Measurements from ENCODE around the gene SLC26A2. TPM values are rescaled to one million over a fixed set of nuclear protein-coding genes. Genes with fewer than 3 reads are reported as not detected.
A peak's percentile ranks its signal among the peaks of the same experiment; 100 is the strongest.

Gene SLC26A2
- total RNA-seq, 2 experiments from 2014 or later = 7.6 to 8.0 TPM

GRCh38 chr5:149969181-149969930, 8.8 kb downstream of the SLC26A2 start:
- no peaks in the 10 kb centered on the region for H3K27me3 Mint-ChIP-seq (ENCODE audit: low read depth)
- ATAC-seq (no peak), DNase-seq (no peak)
- no peaks in the 10 kb centered on the region for H3K4me1 Mint-ChIP-seq (ENCODE audit: low read depth)
- no peak overlapping the region for H3K4me3 Mint-ChIP-seq
- H3K9me3 Mint-ChIP-seq (ENCODE audit: insufficient read depth) = no peaks in the 10 kb centered on the region
- no peak overlapping the region for H3K27ac Mint-ChIP-seq
- ChIA-PET CTCF (interaction anchor here (0.9 to 3.6 kb wide), 3 partner anchors 7 to 24 kb away, joined by 4 to 16 read pairs (median 14); no protein-coding TSS in a partner anchor), POLR2A (no interaction called here)
- H3K36me3 Mint-ChIP-seq (ENCODE audit: low read depth) = no peaks in the 10 kb centered on the region

- DNase-seq (no peak), ATAC-seq (no peak)
- no peak overlapping the region for H3K27ac Mint-ChIP-seq
- ChIA-PET CTCF (interaction anchor here (1.1 kb wide), 1 partner anchor 138 kb away, joined by 4 read pairs; no protein-coding TSS in a partner anchor), POLR2A (no interaction called here)
- H3K4me1 Mint-ChIP-seq (ENCODE audit: low read depth) = no peaks in the 10 kb centered on the region
- H3K27me3 Mint-ChIP-seq (ENCODE audit: low read depth) = no peaks in the 10 kb centered on the region
- H3K9me3 Mint-ChIP-seq (ENCODE audit: insufficient read depth) = no peaks in the 10 kb centered on the region
- H3K36me3 Mint-ChIP-seq (ENCODE audit: low read depth) = peaks cover 8% of the 10 kb centered on the region
- H3K4me3 Mint-ChIP-seq = no peak overlapping the region
Observed at GRCh38 chr5:149975409-149975808, 14.9 kb downstream of the SLC26A2 start.

- peaks cover 14% of the 10 kb centered on the region for H3K36me3 Mint-ChIP-seq (ENCODE audit: low read depth)
- no peak overlapping the region for H3K4me3 Mint-ChIP-seq
- CTCF ChIA-PET = interaction anchor here (0.9 to 4.0 kb wide), 5 partner anchors 11 to 152 kb away, joined by 3 to 22 read pairs (median 3); no protein-coding TSS in a partner anchor
- no peaks in the 10 kb centered on the region for H3K27me3 Mint-ChIP-seq (ENCODE audit: low read depth)
- no peak for DNase-seq
- POLR2A ChIA-PET = no interaction called here
- ATAC-seq = no peak
- H3K4me1 Mint-ChIP-seq (ENCODE audit: low read depth) = no peaks in the 10 kb centered on the region
- H3K9me3 Mint-ChIP-seq (ENCODE audit: insufficient read depth) = no peaks in the 10 kb centered on the region
- H3K27ac Mint-ChIP-seq = no peak overlapping the region
Observed at GRCh38 chr5:149979896-149980295, 19.3 kb downstream of the SLC26A2 start.

- CTCF ChIA-PET = interaction anchor here (0.8 to 4.0 kb wide), 4 partner anchors 9 to 154 kb away, joined by 4 to 22 read pairs (median 6); no protein-coding TSS in a partner anchor
- Mint-ChIP-seq H3K27me3 (ENCODE audit: low read depth) (no peaks in the 10 kb centered on the region), H3K4me3 (no peak overlapping the region), H3K27ac (no peak overlapping the region), H3K4me1 (ENCODE audit: low read depth) (no peaks in the 10 kb centered on the region), H3K36me3 (ENCODE audit: low read depth) (peaks cover 14% of the 10 kb centered on the region), H3K9me3 (ENCODE audit: insufficient read depth) (no peaks in the 10 kb centered on the region)
- ATAC-seq = no peak
- POLR2A ChIA-PET = no interaction called here
- no peak for DNase-seq
Observed at GRCh38 chr5:149981206-149981605, 20.6 kb downstream of the SLC26A2 start.

- Mint-ChIP-seq H3K27me3 (ENCODE audit: low read depth) (no peaks in the 10 kb centered on the region), H3K27ac (no peak overlapping the region), H3K9me3 (ENCODE audit: insufficient read depth) (no peaks in the 10 kb centered on the region), H3K4me1 (ENCODE audit: low read depth) (no peaks in the 10 kb centered on the region), H3K36me3 (ENCODE audit: low read depth) (peaks cover 13% of the 10 kb centered on the region), H3K4me3 (no peak overlapping the region)
- POLR2A ChIA-PET = no interaction called here
- DNase-seq (no peak), ATAC-seq (no peak)
- CTCF ChIA-PET = interaction anchor here (1.0 to 4.0 kb wide), 4 partner anchors 8 to 130 kb away, joined by 4 to 22 read pairs (median 6); no protein-coding TSS in a partner anchor
Observed at GRCh38 chr5:149982505-149982904, 21.9 kb downstream of the SLC26A2 start.

- Mint-ChIP-seq H3K9me3 (ENCODE audit: insufficient read depth) (no peaks in the 10 kb centered on the region), H3K27ac (no peak overlapping the region), H3K4me3 (no peak overlapping the region), H3K36me3 (ENCODE audit: low read depth) (no peaks in the 10 kb centered on the region), H3K4me1 (ENCODE audit: low read depth) (no peaks in the 10 kb centered on the region), H3K27me3 (ENCODE audit: low read depth) (no peaks in the 10 kb centered on the region)
- POLR2A ChIA-PET = no interaction called here
- CTCF ChIA-PET = interaction anchor here (0.9 kb wide), 1 partner anchor 154 kb away, joined by 4 read pairs; no protein-coding TSS in a partner anchor
- no peak for ATAC-seq
- DNase-seq = no peak
Observed at GRCh38 chr5:149988126-149988525, 27.6 kb downstream of the SLC26A2 start.

GRCh38 chr5:149990518-149991376, 30.2 kb downstream of the SLC26A2 start:
- ChIA-PET POLR2A (interaction anchor here (0.6 to 0.9 kb wide), 2 partner anchors 153 to 157 kb away, joined by 3 read pairs; no protein-coding TSS in a partner anchor), CTCF (interaction anchor here (0.6 to 5.1 kb wide), 28 partner anchors 8 to 372 kb away, joined by 3 to 155 read pairs (median 6); partner anchors contain the start of genes HMGXB3, SLC26A2 and TIGD6)
- peak; percentile 85 for ATAC-seq

GRCh38 chr5:149993471-149993870, 32.9 kb downstream of the SLC26A2 start:
- Mint-ChIP-seq H3K9me3 (ENCODE audit: insufficient read depth) (no peaks in the 10 kb centered on the region), H3K4me1 (ENCODE audit: low read depth) (peaks cover 2% of the 10 kb centered on the region), H3K27me3 (ENCODE audit: low read depth) (no peaks in the 10 kb centered on the region), H3K4me3 (no peak overlapping the region), H3K36me3 (ENCODE audit: low read depth) (no peaks in the 10 kb centered on the region), H3K27ac (no peak overlapping the region)
- no peak for ATAC-seq
- no peak for DNase-seq
- ChIA-PET POLR2A (no interaction called here), CTCF (interaction anchor here (1.0 to 5.1 kb wide), 7 partner anchors 24 to 326 kb away, joined by 3 to 155 read pairs (median 15); partner anchors contain the start of gene SLC26A2)

More at GRCh38 chr5:149990518-149991376, 30.2 kb downstream of the SLC26A2 start:
- H3K27ac Mint-ChIP-seq = no peak overlapping the region
- no peak overlapping the region for H3K4me3 Mint-ChIP-seq
- H3K9me3 Mint-ChIP-seq (ENCODE audit: insufficient read depth) = no peaks in the 10 kb centered on the region
- H3K4me1 Mint-ChIP-seq (ENCODE audit: low read depth) = peaks cover 2% of the 10 kb centered on the region
- H3K36me3 Mint-ChIP-seq (ENCODE audit: low read depth) = no peaks in the 10 kb centered on the region
- H3K27me3 Mint-ChIP-seq (ENCODE audit: low read depth) = no peaks in the 10 kb centered on the region
- peak; percentile 80 for DNase-seq

- H3K36me3 Mint-ChIP-seq (ENCODE audit: low read depth) = no peaks in the 10 kb centered on the region
- no peak overlapping the region for H3K27ac Mint-ChIP-seq
- DNase-seq (no peak), ATAC-seq (no peak)
- H3K27me3 Mint-ChIP-seq (ENCODE audit: low read depth) = no peaks in the 10 kb centered on the region
- POLR2A ChIA-PET = no interaction called here
- no peak overlapping the region for H3K4me3 Mint-ChIP-seq
- H3K4me1 Mint-ChIP-seq (ENCODE audit: low read depth) = peaks cover 13% of the 10 kb centered on the region
- no peaks in the 10 kb centered on the region for H3K9me3 Mint-ChIP-seq (ENCODE audit: insufficient read depth)
- CTCF ChIA-PET = interaction anchor here (0.9 to 1.6 kb wide), 3 partner anchors 158 to 168 kb away, joined by 3 to 6 read pairs (median 5); no protein-coding TSS in a partner anchor
Observed at GRCh38 chr5:149995385-149996204, 35.0 kb downstream of the SLC26A2 start.

GRCh38 chr5:149996205-149996890, 35.8 kb downstream of the SLC26A2 start:
- no peaks in the 10 kb centered on the region for H3K36me3 Mint-ChIP-seq (ENCODE audit: low read depth)
- ChIA-PET CTCF (interaction anchor here (0.9 to 1.6 kb wide), 4 partner anchors 37 to 169 kb away, joined by 3 to 6 read pairs (median 6); partner anchors contain the start of gene SLC26A2), POLR2A (no interaction called here)
- no peaks in the 10 kb centered on the region for H3K27me3 Mint-ChIP-seq (ENCODE audit: low read depth)
- DNase-seq (no peak), ATAC-seq (no peak)
- H3K4me3 Mint-ChIP-seq = no peak overlapping the region
- peaks cover 13% of the 10 kb centered on the region for H3K4me1 Mint-ChIP-seq (ENCODE audit: low read depth)
- no peak overlapping the region for H3K27ac Mint-ChIP-seq
- H3K9me3 Mint-ChIP-seq (ENCODE audit: insufficient read depth) = no peaks in the 10 kb centered on the region

Data from activated CD8-positive, alpha-beta T cell treated with anti-CD3 and anti-CD28 coated beads, Interleukin-2, amount 10 ng/mL, durations not matched to agents 7 days and 5 days (primary cell).